GM23338 (cell line): ENCODE data around the gene SIGLEC6.

Source experiments
- CREB1 ChIP-seq: fragments of 250-450 bp; sonication (Bioruptor Pico); IDR thresholded peaks from 2 replicates; pipeline ENCODE4 v1.5.0; 2020; ENCODE audit warnings: low read depth, mild to moderate bottlenecking, moderate library complexity
- EZH2 ChIP-seq: fragments of 200-600 bp; sonication (generic); IDR thresholded peaks from one replicate; pipeline ENCODE4 v1.8.0; 2017; ENCODE audit warnings: antibody characterized with exemption, mild to moderate bottlenecking, low read depth; ENCODE audit not compliant: unreplicated experiment
- JUNB ChIP-seq: IDR thresholded peaks from one replicate; pipeline ENCODE4 v1.6.1; 2016; ENCODE audit warnings: antibody characterized with exemption; ENCODE audit not compliant: unreplicated experiment
- POLR2AphosphoS5 ChIP-seq: IDR thresholded peaks from 2 replicates; pipeline ENCODE4 v1.6.1; 2016; ENCODE audit warnings: antibody characterized with exemption, low read depth
- REST ChIP-seq: IDR thresholded peaks from one replicate; pipeline ENCODE4 v1.6.1; 2018; ENCODE audit warnings: antibody characterized with exemption; ENCODE audit not compliant: unreplicated experiment
- TF ChIP-seq, protein P1 (sequence below), 2 experiments: fragments of 200-600 bp in 1 of 2; sonication (generic) in 1 of 2; conservative IDR thresholded peaks; 2 replicates each; pipeline versions ENCODE4 v1.5.1 to v1.6.1; 2016 to 2017; ENCODE audit warnings: antibody characterized with exemption in 2 of 2, low read depth in 2 of 2, mild to moderate bottlenecking in 2 of 2, moderate library complexity in 1 of 2

- TF ChIP-seq EZH2 = no peak
- no peak for TF ChIP-seq POLR2AphosphoS5
- TF ChIP-seq, protein P1, sequence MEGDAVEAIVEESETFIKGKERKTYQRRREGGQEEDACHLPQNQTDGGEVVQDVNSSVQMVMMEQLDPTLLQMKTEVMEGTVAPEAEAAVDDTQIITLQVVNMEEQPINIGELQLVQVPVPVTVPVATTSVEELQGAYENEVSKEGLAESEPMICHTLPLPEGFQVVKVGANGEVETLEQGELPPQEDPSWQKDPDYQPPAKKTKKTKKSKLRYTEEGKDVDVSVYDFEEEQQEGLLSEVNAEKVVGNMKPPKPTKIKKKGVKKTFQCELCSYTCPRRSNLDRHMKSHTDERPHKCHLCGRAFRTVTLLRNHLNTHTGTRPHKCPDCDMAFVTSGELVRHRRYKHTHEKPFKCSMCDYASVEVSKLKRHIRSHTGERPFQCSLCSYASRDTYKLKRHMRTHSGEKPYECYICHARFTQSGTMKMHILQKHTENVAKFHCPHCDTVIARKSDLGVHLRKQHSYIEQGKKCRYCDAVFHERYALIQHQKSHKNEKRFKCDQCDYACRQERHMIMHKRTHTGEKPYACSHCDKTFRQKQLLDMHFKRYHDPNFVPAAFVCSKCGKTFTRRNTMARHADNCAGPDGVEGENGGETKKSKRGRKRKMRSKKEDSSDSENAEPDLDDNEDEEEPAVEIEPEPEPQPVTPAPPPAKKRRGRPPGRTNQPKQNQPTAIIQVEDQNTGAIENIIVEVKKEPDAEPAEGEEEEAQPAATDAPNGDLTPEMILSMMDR (conservative IDR thresholded peaks at IDR 0.05; ENCODE audit: low read depth in 2 of 2) = peak; percentile 86 to 97
- no peak for TF ChIP-seq CREB1 (CRISPR knock-in tag)
- no peak for TF ChIP-seq JUNB
- TF ChIP-seq REST = no peak
These were observed 58.3 kb downstream of the SIGLEC6 start for GRCh38 chr19:51473009-51473707.
